ENCODE measurements around the gene TMEM52. TPM values are rescaled to one million over a fixed set of nuclear protein-coding genes. Genes with fewer than 3 reads are reported as not detected.

Gene TMEM52
- total and polyA plus RNA-seq, 2 of the 13 experiments (the other 11 are each of a cell fraction or from before 2014, with no cell fraction given), result 13.2 to 18.7 TPM

GRCh38 chr1:1922956-1923833, 4.1 kb upstream of the TMEM52 start (continued):
- no peak for TF ChIP-seq RCOR2 (CRISPR knock-in tag; IDR thresholded peaks at IDR 0.05)
- TF ChIP-seq TRIM24 (CRISPR knock-in tag; IDR thresholded peaks at IDR 0.05), result no peak
- TF ChIP-seq ZNF263 (CRISPR knock-in tag; IDR thresholded peaks at IDR 0.05), result peak; percentile 50; the same call in 1 of the 2 replicates
- TF ChIP-seq MTF1 (CRISPR knock-in tag; IDR thresholded peaks at IDR 0.05), result no peak
- no peak for TF ChIP-seq PBX2 (CRISPR knock-in tag; IDR thresholded peaks at IDR 0.05)
- peak; percentile 82; the same call in 1 of the 2 replicates for TF ChIP-seq KLF12 (CRISPR knock-in tag; IDR thresholded peaks at IDR 0.05; ENCODE audit: borderline replicate concordance)
- TF ChIP-seq NONO (IDR thresholded peaks at IDR 0.05), result no peak
- TF ChIP-seq NONO (CRISPR knock-in tag; conservative IDR thresholded peaks at IDR 0.05), result 0 out of 2 replicates have a peak, but pooled peaks have one; percentile 34
- TF ChIP-seq SALL2 (CRISPR knock-in tag; IDR thresholded peaks at IDR 0.05), result no peak
- TF ChIP-seq ZNF720 (CRISPR knock-in tag; IDR thresholded peaks at IDR 0.05), result no peak
- TF ChIP-seq REXO4 (CRISPR knock-in tag; IDR thresholded peaks at IDR 0.05; ENCODE audit: borderline replicate concordance), result no peak
- TF ChIP-seq PLSCR1 (CRISPR knock-in tag; IDR thresholded peaks at IDR 0.05; ENCODE audit: borderline replicate concordance), result no peak
- no peak for TF ChIP-seq ZNF512 (CRISPR knock-in tag; IDR thresholded peaks at IDR 0.05)
- TF ChIP-seq TERF1 (CRISPR knock-in tag; IDR thresholded peaks at IDR 0.05), result 0 out of 2 replicates have a peak, but pooled peaks have one; percentile 58
- no peak for TF ChIP-seq HNF1A (IDR thresholded peaks at IDR 0.05; ENCODE audit: low read depth)
- TF ChIP-seq HNF1A (CRISPR knock-in tag; IDR thresholded peaks at IDR 0.05; ENCODE audit: borderline replicate concordance), result no peak
- TF ChIP-seq ZNF121 (CRISPR knock-in tag; IDR thresholded peaks at IDR 0.05), result no peak
- TF ChIP-seq, protein P1, sequence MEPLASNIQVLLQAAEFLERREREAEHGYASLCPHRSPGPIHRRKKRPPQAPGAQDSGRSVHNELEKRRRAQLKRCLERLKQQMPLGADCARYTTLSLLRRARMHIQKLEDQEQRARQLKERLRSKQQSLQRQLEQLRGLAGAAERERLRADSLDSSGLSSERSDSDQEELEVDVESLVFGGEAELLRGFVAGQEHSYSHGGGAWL (CRISPR knock-in tag; IDR thresholded peaks at IDR 0.05), result peak; percentile 24; the same call in 1 of the 2 replicates
- TF ChIP-seq CAMTA2 (CRISPR knock-in tag; IDR thresholded peaks at IDR 0.05; ENCODE audit: borderline replicate concordance), result no peak
- no peak for TF ChIP-seq ZNF547 (CRISPR knock-in tag; IDR thresholded peaks at IDR 0.05)
